Right ventricle myocardium inferior (tissue), 1 donor: Measurements from ENCODE around the gene CUBN. TPM values are rescaled to one million over a fixed set of nuclear protein-coding genes. Genes with fewer than 3 reads are reported as not detected.
"Not testable (repeated sequence)": the region's sequence is repeated elsewhere in the genome, so short reads cannot be mapped to it uniquely, and the experiment has no call there.

Source experiments
- ATAC-seq: fragments of 200-7000 bp; cut with Tn5 transposase; one replicate; pipeline ENCODE4 v1.9.1; 2020; ENCODE audit warnings: mild to moderate bottlenecking, moderate library complexity
- DNase-seq: peaks from one replicate; pipeline ENCODE4 v3.0.0; 2021; ENCODE audit errors: missing footprints
- intact Hi-C: fragments of 100-400 bp; cut with DNase I; formaldehyde crosslinking; loops from one replicate; pipeline ENCODE4 v1.11.0; 2022
- total RNA-seq: library from RNA; stranded (reverse); fragmentation: NEBNext Ultra II Directional; extraction: Animal tissue kit (Norgen Biotek cat#: 25700); gene quantifications from one replicate; pipeline ENCODE4 v1.2.1, GENCODE V29; 2021
- donor health status: DM: no; HTN: yes; CAD: no; lungs with severe emphysema.

The CUBN gene
- total RNA-seq, 1 donor from 2014 or later, result 0.92 TPM

- intact Hi-C loops, result loop anchor here (1.0 kb wide), 1 partner anchor 414 kb away; no protein-coding TSS in a partner anchor
- ATAC-seq (no peak), DNase-seq (no peak)
Observed at GRCh38 chr10:16843252-16843870, 286.2 kb downstream of the CUBN start.

DNA sequence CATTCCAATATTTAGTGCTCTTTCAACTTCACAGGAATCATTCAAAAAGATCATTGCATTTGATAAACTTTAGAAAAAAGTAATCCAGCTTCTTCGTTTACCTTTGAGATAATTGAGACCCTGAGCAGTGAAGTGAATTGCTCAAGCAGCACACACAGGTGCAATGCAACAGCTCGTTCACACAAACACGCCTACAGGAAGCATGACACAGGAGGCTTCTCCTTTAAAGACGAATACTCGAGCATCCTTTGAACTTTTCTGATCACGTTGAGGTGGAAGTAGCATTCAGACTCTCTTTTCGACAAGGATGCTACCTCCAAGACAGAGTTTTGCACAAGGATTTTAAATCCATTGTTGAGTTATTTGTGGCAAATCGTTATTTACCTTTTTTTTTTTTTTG, 294.4 kb downstream of the CUBN start:
- intact Hi-C loops, result no loop called here
- DNase-seq (no peak), ATAC-seq (no peak)

DNA sequence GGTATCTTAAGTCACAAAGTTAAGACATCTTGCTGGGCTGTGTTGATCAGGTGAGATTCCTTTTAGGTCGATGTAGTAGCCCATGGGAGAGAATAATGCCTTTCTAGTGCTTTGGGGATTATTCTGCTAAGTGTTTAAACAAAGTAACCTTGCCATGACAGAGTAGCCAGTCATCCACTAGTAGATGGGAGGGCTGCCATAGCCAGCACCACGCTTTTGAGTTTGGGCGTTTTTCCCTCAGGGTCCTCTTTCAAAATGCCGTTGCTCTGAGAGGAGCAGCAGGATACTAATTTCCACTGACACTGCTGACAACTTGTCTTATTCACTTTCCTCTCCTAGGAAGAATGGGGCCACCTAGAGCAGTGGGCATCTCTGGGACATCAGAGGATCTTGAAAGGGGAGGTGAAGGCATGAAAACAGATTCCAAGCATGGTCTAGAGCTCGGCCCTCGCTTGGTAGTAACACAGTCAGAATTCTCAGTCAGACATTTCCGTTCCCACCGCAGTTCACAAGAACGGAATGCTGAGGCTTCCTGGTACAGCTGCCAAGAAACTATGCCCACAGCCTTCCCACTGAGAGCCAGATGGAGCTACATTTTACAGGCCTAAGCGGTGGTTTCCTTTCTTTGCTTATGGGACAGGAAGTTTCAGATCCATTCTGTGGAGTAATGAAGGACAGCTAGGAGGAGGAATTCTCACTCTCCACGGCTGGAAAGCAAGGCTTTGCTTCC, 297.1 kb downstream of the CUBN start:
- DNase-seq (no peak), ATAC-seq (no peak)
- intact Hi-C loops, result no loop called here

GRCh38 chr10:16828701-16829175, 300.9 kb downstream of the CUBN start:
- ATAC-seq (peak; percentile 56), DNase-seq (no peak)
- intact Hi-C loops, result loop anchor here (5.0 kb wide), 1 partner anchor 429 kb away; no protein-coding TSS in a partner anchor

DNA sequence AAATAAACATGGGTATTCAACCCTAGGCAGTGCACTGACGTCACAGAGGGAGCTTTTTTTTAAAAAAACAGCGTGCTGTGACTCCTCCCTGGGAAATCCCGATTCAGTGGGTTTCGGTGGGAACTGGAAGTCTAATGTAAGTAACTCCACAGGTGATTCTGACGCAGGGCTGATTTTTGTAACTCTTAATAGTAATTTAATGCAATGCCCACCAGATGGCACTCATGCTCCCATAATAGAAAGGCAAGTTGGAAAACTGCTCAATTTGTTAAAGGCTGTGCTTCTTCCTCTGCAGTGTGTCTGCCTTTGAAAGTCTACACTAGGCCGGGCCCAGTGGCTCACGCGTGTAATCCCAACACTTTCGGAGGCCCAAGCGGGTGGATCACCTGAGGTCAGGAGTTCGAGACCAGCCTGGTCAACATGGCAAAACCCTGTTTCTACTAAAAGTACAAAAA, 301.5 kb downstream of the CUBN start:
- intact Hi-C loops, result loop anchor here (5.0 kb wide), 1 partner anchor 429 kb away; no protein-coding TSS in a partner anchor
- peak; percentile 68 for DNase-seq

GRCh38 chr10:16827474-16827873, 302.1 kb downstream of the CUBN start:
- not testable (repeated sequence) for DNase-seq, ATAC-seq
- intact Hi-C loops, result loop anchor here (5.0 kb wide), 1 partner anchor 430 kb away; no protein-coding TSS in a partner anchor

More for the DNA sequence above, 301.5 kb downstream of the CUBN start:
- peak; percentile 88 for ATAC-seq

DNA sequence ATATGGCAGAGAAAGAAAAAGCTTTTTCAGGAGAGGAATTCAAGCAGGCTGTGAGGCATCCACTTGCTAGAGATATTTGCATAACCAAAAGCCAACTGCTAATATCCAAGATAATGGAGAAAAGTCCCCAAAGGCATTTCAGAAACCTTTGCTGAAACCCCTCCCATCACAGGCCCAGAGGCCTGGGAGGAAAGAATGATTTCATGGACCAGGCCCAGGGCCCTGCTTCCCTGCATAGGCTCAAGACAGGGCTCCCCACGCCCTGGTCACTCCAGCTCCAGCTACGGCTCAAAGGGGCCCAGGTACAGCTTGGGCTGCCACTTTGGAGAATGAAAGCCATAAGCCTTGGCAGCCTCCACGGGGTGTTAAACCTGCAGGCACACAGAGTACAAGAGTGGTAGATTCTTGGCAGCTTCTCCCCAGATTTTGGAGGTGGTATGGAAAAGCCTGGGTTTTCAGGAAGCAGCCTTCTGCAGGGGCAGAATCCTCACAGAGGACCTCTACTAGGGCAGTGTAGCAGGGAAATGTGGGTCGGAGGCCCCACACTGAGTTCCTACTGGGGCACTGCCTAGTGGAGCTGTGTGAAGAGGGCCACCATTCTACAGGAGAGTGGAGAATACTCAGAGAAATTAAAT, 306.8 kb downstream of the CUBN start:
- intact Hi-C loops, result no loop called here
- ATAC-seq (no peak), DNase-seq (no peak)

GRCh38 chr10:16822027-16822426, 307.6 kb downstream of the CUBN start:
- ATAC-seq (no peak), DNase-seq (no peak)
- intact Hi-C loops, result no loop called here

- no peak for ATAC-seq
- intact Hi-C loops, result no loop called here
- no peak for DNase-seq
Observed at GRCh38 chr10:16820421-16820820, 309.2 kb downstream of the CUBN start.

DNA sequence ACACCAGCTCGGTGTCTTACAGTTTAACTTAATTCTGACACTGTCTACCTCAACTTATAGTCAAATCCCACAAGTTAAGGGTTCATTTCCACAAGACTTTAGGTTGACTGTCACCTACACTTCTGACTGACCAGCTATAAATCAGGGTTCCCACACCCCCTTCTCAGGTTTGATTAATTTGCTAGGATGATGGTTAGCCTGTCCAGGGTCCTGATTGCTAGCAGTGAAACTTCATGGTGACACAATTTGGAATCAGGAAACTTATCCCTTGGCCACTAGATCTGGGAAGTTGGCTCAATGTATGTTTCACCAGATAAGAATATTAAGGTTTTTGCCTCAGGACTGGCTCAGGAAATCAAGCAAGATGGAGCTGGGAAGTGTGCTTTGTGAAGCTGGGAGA, 309.6 kb downstream of the CUBN start:
- DNase-seq (no peak), ATAC-seq (no peak)
- intact Hi-C loops, result no loop called here

DNA sequence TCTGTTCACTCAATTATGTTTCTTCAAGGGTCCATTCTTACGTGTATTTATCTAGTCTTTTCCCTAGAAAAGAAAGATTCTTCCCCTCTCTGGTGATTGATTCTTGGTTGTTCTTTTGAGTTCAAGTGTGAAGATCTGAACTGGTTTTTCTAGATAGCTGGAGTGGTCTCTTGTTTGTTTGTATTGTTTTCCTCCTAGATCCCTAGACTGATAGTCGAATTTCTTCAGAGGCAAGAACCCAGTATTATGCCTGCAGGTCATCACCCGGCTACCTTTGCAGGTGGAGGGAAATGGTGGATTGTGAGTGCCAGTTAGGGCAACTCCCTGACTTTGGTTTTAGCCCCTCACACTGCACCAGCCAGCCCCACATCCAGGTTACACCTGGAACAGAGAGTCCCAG, 310.2 kb downstream of the CUBN start:
- ATAC-seq, result no peak
- intact Hi-C loops, result loop anchor here (10.0 kb wide), 1 partner anchor 385 kb away; the partner anchor contains the start of gene PTER

GRCh38 chr10:16819026-16819425, 310.6 kb downstream of the CUBN start:
- intact Hi-C loops, result loop anchor here (10.0 kb wide), 1 partner anchor 384 kb away; the partner anchor contains the start of gene PTER
- DNase-seq, result no peak
- no peak for ATAC-seq

More for the DNA sequence above, 310.2 kb downstream of the CUBN start:
- no peak for DNase-seq

- DNase-seq (peak; percentile 100), ATAC-seq (peak; percentile 99)
- intact Hi-C loops, result loop anchor here (10.0 kb wide), 1 partner anchor 383 kb away; the partner anchor contains the start of gene PTER
Observed at GRCh38 chr10:16817125-16818019, 312.2 kb downstream of the CUBN start, which contains the start of gene RSU1. Gene RSU1, minus strand, starts transcription at chr10:16817424. Its CDS starts 343 bp downstream, at chr10:16817081.

GRCh38 chr10:16816830-16817124, 312.8 kb downstream of the CUBN start:
- ATAC-seq, result no peak
- DNase-seq, result no peak
- intact Hi-C loops, result loop anchor here (10.0 kb wide), 1 partner anchor 382 kb away; the partner anchor contains the start of gene PTER

DNA sequence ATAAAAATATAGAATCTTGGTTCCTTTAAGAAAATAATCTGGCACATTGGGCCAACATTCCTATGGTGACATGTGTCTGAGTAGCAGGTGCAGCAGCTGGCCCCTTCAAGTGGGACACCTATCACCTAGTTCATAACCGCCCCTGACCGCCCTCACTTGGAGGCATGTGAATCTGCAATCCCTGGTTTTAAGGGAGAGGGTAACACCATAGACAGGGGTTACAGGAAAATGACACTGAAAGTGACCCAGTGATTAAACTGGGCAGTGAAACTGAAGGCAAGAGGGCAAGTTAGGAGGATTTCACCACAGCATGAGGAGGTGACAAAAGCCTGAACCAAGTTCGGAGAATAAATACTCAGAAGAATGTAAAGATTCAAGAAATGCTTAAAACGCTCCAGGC, 313.4 kb downstream of the CUBN start:
- ATAC-seq, result no peak
- DNase-seq, result no peak
- intact Hi-C loops, result loop anchor here (10.0 kb wide), 1 partner anchor 381 kb away; the partner anchor contains the start of gene PTER

- DNase-seq (no peak), ATAC-seq (no peak)
- intact Hi-C loops, result loop anchor here (10.0 kb wide), 1 partner anchor 379 kb away; the partner anchor contains the start of gene PTER
Observed at GRCh38 chr10:16814012-16814411, 315.6 kb downstream of the CUBN start.

GRCh38 chr10:16812676-16813075, 316.9 kb downstream of the CUBN start:
- no peak for ATAC-seq
- intact Hi-C loops, result loop anchor here (10.0 kb wide), 1 partner anchor 378 kb away; the partner anchor contains the start of gene PTER
- DNase-seq, result no peak

- intact Hi-C loops, result loop anchor here (10.0 kb wide), 1 partner anchor 377 kb away; the partner anchor contains the start of gene PTER
- ATAC-seq (no peak), DNase-seq (no peak)
Observed at GRCh38 chr10:16811765-16812164, 317.8 kb downstream of the CUBN start.
